DND-41 (cell line): Measurements from ENCODE around the gene ZNF236.

Experiments
- ATAC-seq: fragments of 200-7000 bp; cut with Tn5 transposase; 3 replicates; pipeline ENCODE4 v1.9.1; 2021; ENCODE audit warnings: low read depth; ENCODE audit not compliant: insufficient read depth
- DNase-seq: peaks from one replicate; pipeline ENCODE4 v3.0.0-alpha.2; 2020
- H2AFZ ChIP-seq: 2 replicates; pipeline ENCODE4 v1.6.0; 2012; ENCODE audit warnings: low read depth, low read length
- H3K27ac ChIP-seq: 2 replicates; pipeline ENCODE4 v1.5.1; 2012; ENCODE audit warnings: low read length, inconsistent platforms
- H3K27me3 ChIP-seq: fragments of 200-600 bp; sonication (generic); 2 replicates; pipeline ENCODE4 v1.6.0; 2012; ENCODE audit warnings: low read length, mild to moderate bottlenecking, inconsistent platforms; ENCODE audit not compliant: insufficient read depth, poor library complexity
- H3K36me3 ChIP-seq: 2 replicates; pipeline ENCODE4 v1.5.1; 2012; ENCODE audit warnings: low read length, inconsistent platforms; ENCODE audit not compliant: insufficient read depth
- H3K4me1 ChIP-seq: 2 replicates; pipeline ENCODE4 v1.5.1; 2012; ENCODE audit warnings: mild to moderate bottlenecking, low read length; ENCODE audit not compliant: insufficient read depth
- H3K4me2 ChIP-seq: 2 replicates; pipeline ENCODE4 v1.6.0; 2012; ENCODE audit warnings: mild to moderate bottlenecking, moderate library complexity, low read length, inconsistent platforms; ENCODE audit not compliant: insufficient read depth
- H3K4me3 ChIP-seq, 2 experiments: fragments of 200-600 bp in 1 of 2; shearing (Covaris generic) in 1 of 2; 2 replicates each; pipeline ENCODE4 v1.5.1; 2012 to 2016; ENCODE audit warnings: inconsistent platforms in 2 of 2, low read length in 2 of 2, mild to moderate bottlenecking in 2 of 2, low read depth in 1 of 2, moderate library complexity in 1 of 2
- H3K79me2 ChIP-seq: 2 replicates; pipeline ENCODE4 v1.6.0; 2012; ENCODE audit warnings: low read length, inconsistent platforms; ENCODE audit not compliant: insufficient read depth
- H3K9ac ChIP-seq: 2 replicates; pipeline ENCODE4 v1.6.0; 2012; ENCODE audit warnings: low read depth, mild to moderate bottlenecking, inconsistent platforms, low read length, moderate library complexity
- H3K9me3 ChIP-seq: 2 replicates; pipeline ENCODE4 v1.5.1; 2012; ENCODE audit warnings: low read length, moderate library complexity, mild to moderate bottlenecking, inconsistent platforms; ENCODE audit not compliant: insufficient read depth, severe bottlenecking
- H4K20me1 ChIP-seq: 2 replicates; pipeline ENCODE4 v1.6.0; 2012; ENCODE audit warnings: low read length; ENCODE audit not compliant: insufficient read depth
- EZH2 ChIP-seq: IDR thresholded peaks from 3 replicates; pipeline ENCODE4 v1.6.1; 2012; ENCODE audit warnings: borderline replicate concordance, low read depth, mild to moderate bottlenecking, moderate library complexity, low read length, inconsistent platforms; ENCODE audit not compliant: severe bottlenecking
- TF ChIP-seq, protein P1 (sequence below): IDR thresholded peaks from 2 replicates; pipeline ENCODE4 v1.5.1; 2012; ENCODE audit warnings: borderline replicate concordance, low read length, moderate library complexity, mild to moderate bottlenecking; ENCODE audit not compliant: poor library complexity, severe bottlenecking; ENCODE audit errors: extremely low read depth

ZNF236 gene

DNA sequence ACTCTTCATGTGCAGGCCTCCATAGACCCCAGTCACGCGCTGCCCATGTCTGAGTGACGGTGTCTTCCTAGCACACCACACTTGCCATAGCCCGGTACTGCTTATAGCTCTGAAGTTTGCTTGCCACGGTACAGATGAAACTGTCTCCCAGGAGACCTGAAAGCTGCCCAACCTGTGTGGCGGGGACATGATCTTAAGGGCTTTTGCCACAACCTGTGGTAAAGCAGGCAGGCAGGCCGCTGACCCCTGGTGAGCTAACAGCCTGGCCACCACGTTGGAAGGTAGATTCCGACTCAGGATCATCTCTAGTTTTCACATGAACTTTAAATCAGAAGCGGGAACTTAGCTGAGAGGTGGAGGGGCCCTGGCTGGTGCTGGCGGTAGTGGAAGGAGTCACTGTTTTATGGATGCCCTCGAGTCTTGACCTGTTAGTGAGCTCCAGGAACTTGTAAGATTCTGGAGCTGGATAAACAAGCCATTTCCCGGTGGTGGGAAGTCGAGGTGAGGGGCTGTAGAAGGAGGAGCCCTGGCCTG lies 153.3 kb downstream of the ZNF236 start:
- H3K4me3 ChIP-seq, result no peak overlapping the region
- H2AFZ ChIP-seq, result no peak overlapping the region
- no peak for TF ChIP-seq EZH2
- TF ChIP-seq, protein P1, sequence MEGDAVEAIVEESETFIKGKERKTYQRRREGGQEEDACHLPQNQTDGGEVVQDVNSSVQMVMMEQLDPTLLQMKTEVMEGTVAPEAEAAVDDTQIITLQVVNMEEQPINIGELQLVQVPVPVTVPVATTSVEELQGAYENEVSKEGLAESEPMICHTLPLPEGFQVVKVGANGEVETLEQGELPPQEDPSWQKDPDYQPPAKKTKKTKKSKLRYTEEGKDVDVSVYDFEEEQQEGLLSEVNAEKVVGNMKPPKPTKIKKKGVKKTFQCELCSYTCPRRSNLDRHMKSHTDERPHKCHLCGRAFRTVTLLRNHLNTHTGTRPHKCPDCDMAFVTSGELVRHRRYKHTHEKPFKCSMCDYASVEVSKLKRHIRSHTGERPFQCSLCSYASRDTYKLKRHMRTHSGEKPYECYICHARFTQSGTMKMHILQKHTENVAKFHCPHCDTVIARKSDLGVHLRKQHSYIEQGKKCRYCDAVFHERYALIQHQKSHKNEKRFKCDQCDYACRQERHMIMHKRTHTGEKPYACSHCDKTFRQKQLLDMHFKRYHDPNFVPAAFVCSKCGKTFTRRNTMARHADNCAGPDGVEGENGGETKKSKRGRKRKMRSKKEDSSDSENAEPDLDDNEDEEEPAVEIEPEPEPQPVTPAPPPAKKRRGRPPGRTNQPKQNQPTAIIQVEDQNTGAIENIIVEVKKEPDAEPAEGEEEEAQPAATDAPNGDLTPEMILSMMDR, result no peak
- H4K20me1 ChIP-seq, result no peaks in the 10 kb centered on the region
- H3K4me2 ChIP-seq, result no peak overlapping the region
- no peak overlapping the region for H3K9ac ChIP-seq
- DNase-seq, result no peak
- H3K36me3 ChIP-seq, result peaks cover 30% of the 10 kb centered on the region
- no peaks in the 10 kb centered on the region for H3K9me3 ChIP-seq
- H3K4me1 ChIP-seq, result no peaks in the 10 kb centered on the region
- H3K27me3 ChIP-seq, result no peaks in the 10 kb centered on the region
- no peak for ATAC-seq
- no peaks in the 10 kb centered on the region for H3K79me2 ChIP-seq
- no peak overlapping the region for H3K27ac ChIP-seq

DNA sequence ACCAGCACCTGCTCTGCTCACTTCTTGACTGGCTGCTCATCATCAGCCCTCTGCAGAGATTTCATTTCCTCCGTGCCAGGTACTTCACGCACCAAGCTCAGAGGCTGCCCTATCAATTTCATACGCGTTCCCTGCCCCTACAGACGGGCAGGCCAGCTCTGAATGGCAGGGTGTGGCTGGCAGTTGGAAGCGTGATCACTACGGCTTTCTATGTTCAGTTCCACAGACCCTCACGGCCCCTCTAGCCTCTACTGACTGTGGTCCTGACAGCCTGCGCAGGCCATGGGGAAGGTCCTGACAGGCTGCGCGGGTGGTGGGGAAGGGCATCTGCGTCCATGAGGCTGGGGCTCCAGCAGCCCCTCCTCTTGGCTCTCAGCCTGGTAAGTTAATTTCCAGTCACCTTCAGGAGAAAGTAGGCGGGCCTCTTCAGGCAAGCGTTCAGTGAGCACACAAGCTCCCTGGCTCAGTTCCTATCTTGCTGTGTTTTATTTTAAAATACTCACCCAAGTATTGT lies 154.8 kb downstream of the ZNF236 start:
- H3K4me2 ChIP-seq, result no peak overlapping the region
- TF ChIP-seq EZH2, result no peak
- TF ChIP-seq, protein P1, result no peak
- H3K79me2 ChIP-seq, result no peaks in the 10 kb centered on the region
- no peaks in the 10 kb centered on the region for H3K9me3 ChIP-seq
- peaks cover 17% of the 10 kb centered on the region for H3K36me3 ChIP-seq
- no peak overlapping the region for H3K27ac ChIP-seq
- H3K4me3 ChIP-seq, result no peak overlapping the region
- no peak overlapping the region for H2AFZ ChIP-seq
- no peaks in the 10 kb centered on the region for H4K20me1 ChIP-seq
- no peaks in the 10 kb centered on the region for H3K4me1 ChIP-seq
- DNase-seq (no peak), ATAC-seq (no peak)
- H3K9ac ChIP-seq, result no peak overlapping the region
- H3K27me3 ChIP-seq, result no peaks in the 10 kb centered on the region

DNA sequence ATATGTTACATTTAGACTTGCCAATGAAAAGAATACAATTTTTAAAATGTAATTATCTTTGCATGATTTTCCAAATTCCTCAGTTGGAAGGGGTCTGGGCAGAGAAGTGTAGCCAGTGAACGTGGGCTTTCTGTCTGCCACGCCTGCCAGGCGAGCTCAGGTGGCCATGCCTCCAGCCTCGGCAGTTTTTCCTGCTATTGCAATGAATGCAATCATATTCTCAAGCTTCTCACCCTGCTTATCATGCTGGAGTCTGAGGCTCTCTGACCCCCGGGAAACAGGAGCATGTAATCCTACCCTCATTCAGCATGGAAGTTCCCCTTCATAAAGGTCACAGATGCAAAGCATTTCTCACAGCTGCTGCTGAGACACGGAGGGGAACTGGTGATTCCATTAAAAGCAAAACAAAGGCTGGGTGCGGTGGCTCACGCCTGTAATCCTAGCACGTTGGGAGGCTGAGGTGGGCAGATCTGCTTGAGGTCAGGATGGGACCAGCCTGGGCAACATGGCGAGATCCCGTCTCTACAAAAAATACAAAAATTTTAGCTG lies 155.4 kb downstream of the ZNF236 start:
- H3K4me2 ChIP-seq, result no peak overlapping the region
- H3K4me3 ChIP-seq, result no peak overlapping the region
- DNase-seq (no peak), ATAC-seq (no peak)
- TF ChIP-seq EZH2, result no peak
- TF ChIP-seq, protein P1, result no peak
- no peaks in the 10 kb centered on the region for H4K20me1 ChIP-seq
- H3K9ac ChIP-seq, result no peak overlapping the region
- no peaks in the 10 kb centered on the region for H3K79me2 ChIP-seq
- no peak overlapping the region for H2AFZ ChIP-seq
- H3K27me3 ChIP-seq, result no peaks in the 10 kb centered on the region
- H3K36me3 ChIP-seq, result peaks cover 17% of the 10 kb centered on the region
- no peak overlapping the region for H3K27ac ChIP-seq
- H3K9me3 ChIP-seq, result no peaks in the 10 kb centered on the region
- no peaks in the 10 kb centered on the region for H3K4me1 ChIP-seq
